HCT116 (cell line): ENCODE data around the gene CCDC9. TPM values are rescaled to one million over a fixed set of nuclear protein-coding genes. Genes with fewer than 3 reads are reported as not detected.

ENCODE experiments used
- ATAC-seq: fragments of 200-7000 bp; cut with Tn5 transposase; 2 replicates; pipeline ENCODE4 v1.9.1; 2020; ENCODE audit warnings: mild to moderate bottlenecking, moderate library complexity
- BruUV-seq: library from RNA; stranded (reverse); fragments of 400-500 nt; replicated peaks from 2 replicates; lab custom pipeline; 2021; lab: Mats Ljungman, UMichigan
- CTCF ChIA-PET: fragments of 300-600 bp; sonication (Branson Sonifier 250); formaldehyde crosslinking; loops from one replicate; lab custom pipeline; 2021; ENCODE audit warnings: antibody characterized with exemption; lab: Charles Lee
- POLR2A ChIA-PET: fragments of 300-600, 350-600 bp; sonication (Branson Sonifier 250); formaldehyde crosslinking; loops from one replicate; lab custom pipeline; 2021; ENCODE audit warnings: antibody characterized with exemption; lab: Charles Lee
- RAD21 ChIA-PET, 2 experiments: fragments of 300-600 bp; sonication (Branson Sonifier 250); formaldehyde crosslinking; loops; one replicate each; lab custom pipeline; 2023; ENCODE audit warnings: low total read pairs in 2 of 2; ENCODE audit not compliant: uncharacterized antibody in 2 of 2, unreplicated experiment in 2 of 2, low non-redundant PET in 1 of 2; lab: Charles Lee
- DNase-seq: peaks from one replicate; pipeline ENCODE4 v3.0.0-alpha.2; 2010; ENCODE audit warnings: low read depth, low spot score
- H2AFZ ChIP-seq: fragments of 200-600 bp; shearing (Covaris generic), sonication (generic); 2 replicates; pipeline ENCODE4 v1.6.1; 2017; ENCODE audit warnings: low read depth, mixed run types, mixed read lengths, antibody characterized with exemption, low read length; ENCODE audit not compliant: poor library complexity, severe bottlenecking
- H3K27ac ChIP-seq: 2 replicates; pipeline ENCODE4 v1.5.1; 2012; ENCODE audit warnings: low read depth, low read length
- H3K27me3 ChIP-seq: fragments of 200-600 bp; sonication (generic); 2 replicates; pipeline ENCODE4 v1.6.1; 2016; ENCODE audit warnings: mixed run types, low read length, mixed read lengths; ENCODE audit not compliant: insufficient read depth
- H3K36me3 ChIP-seq, 2 experiments: fragments of 200-500 bp in 1 of 2; fragments of 200-600 bp in 1 of 2; sonication (Bioruptor generic) in 1 of 2; sonication (generic) in 1 of 2; 2 replicates each; pipeline versions ENCODE4 v1.5.1 to v1.6.1; 2014 to 2016; ENCODE audit warnings: low read length in 2 of 2, inconsistent platforms in 1 of 2, mixed read lengths in 1 of 2, mixed run types in 1 of 2; ENCODE audit not compliant: insufficient read depth in 2 of 2, control insufficient read depth in 1 of 2
- H3K4me1 ChIP-seq, 2 experiments: fragments of 200-600 bp in 1 of 2; sonication (generic) in 1 of 2; 2 replicates each; pipeline versions ENCODE4 v1.5.1 to v1.6.1; 2012 to 2017; ENCODE audit warnings: low read length in 2 of 2, inconsistent platforms in 1 of 2, mild to moderate bottlenecking in 1 of 2, mixed read lengths in 1 of 2, mixed run types in 1 of 2, moderate library complexity in 1 of 2; ENCODE audit not compliant: insufficient read depth in 2 of 2, control insufficient read depth in 1 of 2
- H3K4me2 ChIP-seq: fragments of 200-600 bp; sonication (generic); 2 replicates; pipeline ENCODE4 v1.6.1; 2017; ENCODE audit warnings: mixed run types, low read length, mixed read lengths
- H3K4me3 ChIP-seq, 2 experiments: fragments of 200-600 bp in 1 of 2; sonication (generic) in 1 of 2; replicated peaks in 1 of 2; 2 replicates each; pipeline ENCODE4 v1.5.1; 2011 to 2016; ENCODE audit warnings: low read length in 2 of 2, control low read depth in 1 of 2, low read depth in 1 of 2, mild to moderate bottlenecking in 1 of 2, mixed read lengths in 1 of 2, mixed run types in 1 of 2
- H3K79me2 ChIP-seq: fragments of 200-600 bp; sonication (generic); 2 replicates; pipeline ENCODE4 v1.6.1; 2017; ENCODE audit warnings: mild to moderate bottlenecking, mixed run types, low read length, moderate library complexity, mixed read lengths; ENCODE audit not compliant: insufficient read depth
- H3K9ac ChIP-seq: fragments of 200-600 bp; sonication (generic); 2 replicates; pipeline ENCODE4 v1.6.1; 2016; ENCODE audit warnings: low read length, mixed read lengths
- H3K9me2 ChIP-seq: fragments of 200-600 bp; sonication (generic), shearing (Covaris generic); 2 replicates; pipeline ENCODE4 v1.6.1; 2017; ENCODE audit warnings: mixed run types, mild to moderate bottlenecking, moderate library complexity; ENCODE audit not compliant: insufficient read depth
- H3K9me3 ChIP-seq, 2 experiments: fragments of 200-500 bp in 1 of 2; fragments of 200-600 bp in 1 of 2; sonication (Bioruptor generic) in 1 of 2; sonication (generic) in 1 of 2; 2 replicates each; pipeline ENCODE4 v1.6.1; 2014 to 2017; ENCODE audit warnings: low read length in 2 of 2, mixed read lengths in 2 of 2, inconsistent platforms in 1 of 2, low read depth in 1 of 2, mild to moderate bottlenecking in 1 of 2, mixed run types in 1 of 2, moderate library complexity in 1 of 2; ENCODE audit not compliant: control insufficient read depth in 1 of 2, insufficient read depth in 1 of 2
- H4K20me1 ChIP-seq: fragments of 200-600 bp; sonication (generic), shearing (Covaris generic); 2 replicates; pipeline ENCODE4 v1.6.1; 2017; ENCODE audit warnings: mixed run types, mild to moderate bottlenecking, moderate library complexity; ENCODE audit not compliant: insufficient read depth
- CBX3 ChIP-seq: IDR thresholded peaks from 2 replicates; pipeline ENCODE4 v1.6.1; 2012; ENCODE audit warnings: low read depth
- CEBPB ChIP-seq: IDR thresholded peaks from 2 replicates; pipeline ENCODE4 v1.6.1; 2012; ENCODE audit warnings: low read depth
- ELF1 ChIP-seq: IDR thresholded peaks from 2 replicates; pipeline ENCODE4 v1.6.1; 2012; ENCODE audit warnings: low read depth, borderline replicate concordance
- EZH2 ChIP-seq: fragments of 200-600 bp; sonication (generic); IDR thresholded peaks from 2 replicates; pipeline ENCODE4 v1.6.1; 2017; ENCODE audit warnings: antibody characterized with exemption, mixed run types
- EZH2phosphoT487 ChIP-seq: fragments of 200-600 bp; IDR thresholded peaks from 2 replicates; pipeline ENCODE4 v1.6.1; 2018; ENCODE audit warnings: antibody characterized with exemption, borderline replicate concordance
- FOSL1 ChIP-seq: IDR thresholded peaks from 2 replicates; pipeline ENCODE4 v1.6.1; 2012; ENCODE audit warnings: low read depth
- JUND ChIP-seq: IDR thresholded peaks from 2 replicates; pipeline ENCODE4 v1.6.1; 2012
- POLR2A ChIP-seq: IDR thresholded peaks from 2 replicates; pipeline ENCODE4 v1.7.0; 2011; ENCODE audit warnings: borderline replicate concordance; ENCODE audit not compliant: insufficient read depth, insufficient read length; ENCODE audit errors: extremely low read depth
- POLR2AphosphoS5 ChIP-seq: IDR thresholded peaks from 2 replicates; pipeline ENCODE4 v1.6.1; 2011; ENCODE audit warnings: mild to moderate bottlenecking, low read depth, low read length, moderate library complexity
- RAD21 ChIP-seq: IDR thresholded peaks from 2 replicates; pipeline ENCODE4 v1.6.1; 2012; ENCODE audit warnings: low read depth, mild to moderate bottlenecking
- SP1 ChIP-seq: IDR thresholded peaks from 2 replicates; pipeline ENCODE4 v1.6.1; 2012; ENCODE audit warnings: low read depth
- YY1 ChIP-seq: IDR thresholded peaks from 2 replicates; pipeline ENCODE4 v1.6.1; 2011; ENCODE audit warnings: low read length, low read depth, moderate library complexity, mild to moderate bottlenecking; ENCODE audit not compliant: insufficient replicate concordance; ENCODE audit errors: extremely low read depth
- ZFX ChIP-seq: fragments of 450-650 bp; IDR thresholded peaks from 2 replicates; pipeline ENCODE4 v1.6.1; 2017
- ZNF274 ChIP-seq: fragments of 200-500 bp; sonication (Bioruptor generic); IDR thresholded peaks from 2 replicates; pipeline ENCODE4 v1.6.1; 2014; ENCODE audit warnings: mild to moderate bottlenecking, low read depth, low read length, inconsistent platforms
- intact Hi-C: fragments of 100-400 bp; cut with micrococcal nuclease; formaldehyde crosslinking; loops from 2 replicates; pipeline ENCODE4 v1.10.0; 2022
- total RNA-seq: library from RNA; stranded (reverse); gene quantifications from one replicate; pipeline ENCODE4 v1.2.1, GENCODE V29; 2021; ENCODE audit not compliant: unreplicated experiment
- TF ChIP-seq, protein P1 (sequence below): IDR thresholded peaks from 2 replicates; pipeline ENCODE4 v1.6.1; 2012
- TF ChIP-seq, protein P2 (sequence below): IDR thresholded peaks from 2 replicates; pipeline ENCODE4 v1.6.1; 2012; ENCODE audit warnings: low read depth
- TF ChIP-seq, protein P3 (sequence below): IDR thresholded peaks from 2 replicates; pipeline ENCODE4 v1.6.1; 2011; ENCODE audit warnings: mild to moderate bottlenecking, low read length, moderate library complexity; ENCODE audit not compliant: insufficient replicate concordance; ENCODE audit errors: extremely low read depth

Gene CCDC9
- total RNA-seq, 1 experiment from 2014 or later: 40.6 TPM

DNA sequence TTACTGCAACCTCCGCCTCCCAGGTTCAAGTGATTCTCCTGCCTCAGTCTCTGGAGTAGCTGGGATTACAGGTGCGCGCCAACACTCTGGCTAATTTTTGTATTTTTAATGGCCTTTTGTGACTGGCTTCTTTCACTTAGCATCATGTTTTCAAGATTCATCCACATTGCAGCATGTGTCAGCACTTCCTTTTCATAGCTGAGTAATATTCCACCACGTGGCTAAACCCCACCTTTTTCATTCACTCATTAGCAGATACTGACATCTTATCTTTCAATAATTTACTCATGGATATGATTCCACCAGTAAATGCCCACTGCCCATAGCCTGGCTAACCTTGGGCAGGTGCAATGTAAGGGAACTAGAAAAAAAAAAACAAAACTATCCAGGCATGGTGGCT is 60.2 kb downstream of the CCDC9 start:
- Histone ChIP-seq H3K4me3 (no peak overlapping the region), H3K27me3 (no peaks in the 10 kb centered on the region), H3K4me2 (no peak overlapping the region), H3K27ac (no peak overlapping the region), H2AFZ (no peak overlapping the region), H3K36me3 (no peaks in the 10 kb centered on the region), H3K9me2 (no peaks in the 10 kb centered on the region), H3K9me3 (no peaks in the 10 kb centered on the region), H3K79me2 (no peaks in the 10 kb centered on the region), H3K4me1 (peaks cover 12 to 21% of the 10 kb centered on the region in 2 experiments), H3K9ac (no peak overlapping the region), H4K20me1 (no peaks in the 10 kb centered on the region)
- ChIA-PET CTCF (interaction anchor here (4.3 kb wide), 1 partner anchor 32 kb away, joined by 23 read pairs; the partner anchor contains the start of gene DHX34), RAD21 (interaction anchor here in 1 of 2 experiments (0.7 kb wide), 1 partner anchor 75 kb away, joined by 3 read pairs; no protein-coding TSS in a partner anchor), POLR2A (interaction anchor here (1.6 kb wide), 1 partner anchor 60 kb away, joined by 3 read pairs; the partner anchor contains the start of gene CCDC9)
- DNase-seq (no peak), ATAC-seq (no peak)
- intact Hi-C loops: no loop called here
- no peak for TF ChIP-seq EZH2phosphoT487
- TF ChIP-seq, protein P1, sequence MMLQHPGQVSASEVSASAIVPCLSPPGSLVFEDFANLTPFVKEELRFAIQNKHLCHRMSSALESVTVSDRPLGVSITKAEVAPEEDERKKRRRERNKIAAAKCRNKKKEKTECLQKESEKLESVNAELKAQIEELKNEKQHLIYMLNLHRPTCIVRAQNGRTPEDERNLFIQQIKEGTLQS: no peak
- TF ChIP-seq, protein P2, sequence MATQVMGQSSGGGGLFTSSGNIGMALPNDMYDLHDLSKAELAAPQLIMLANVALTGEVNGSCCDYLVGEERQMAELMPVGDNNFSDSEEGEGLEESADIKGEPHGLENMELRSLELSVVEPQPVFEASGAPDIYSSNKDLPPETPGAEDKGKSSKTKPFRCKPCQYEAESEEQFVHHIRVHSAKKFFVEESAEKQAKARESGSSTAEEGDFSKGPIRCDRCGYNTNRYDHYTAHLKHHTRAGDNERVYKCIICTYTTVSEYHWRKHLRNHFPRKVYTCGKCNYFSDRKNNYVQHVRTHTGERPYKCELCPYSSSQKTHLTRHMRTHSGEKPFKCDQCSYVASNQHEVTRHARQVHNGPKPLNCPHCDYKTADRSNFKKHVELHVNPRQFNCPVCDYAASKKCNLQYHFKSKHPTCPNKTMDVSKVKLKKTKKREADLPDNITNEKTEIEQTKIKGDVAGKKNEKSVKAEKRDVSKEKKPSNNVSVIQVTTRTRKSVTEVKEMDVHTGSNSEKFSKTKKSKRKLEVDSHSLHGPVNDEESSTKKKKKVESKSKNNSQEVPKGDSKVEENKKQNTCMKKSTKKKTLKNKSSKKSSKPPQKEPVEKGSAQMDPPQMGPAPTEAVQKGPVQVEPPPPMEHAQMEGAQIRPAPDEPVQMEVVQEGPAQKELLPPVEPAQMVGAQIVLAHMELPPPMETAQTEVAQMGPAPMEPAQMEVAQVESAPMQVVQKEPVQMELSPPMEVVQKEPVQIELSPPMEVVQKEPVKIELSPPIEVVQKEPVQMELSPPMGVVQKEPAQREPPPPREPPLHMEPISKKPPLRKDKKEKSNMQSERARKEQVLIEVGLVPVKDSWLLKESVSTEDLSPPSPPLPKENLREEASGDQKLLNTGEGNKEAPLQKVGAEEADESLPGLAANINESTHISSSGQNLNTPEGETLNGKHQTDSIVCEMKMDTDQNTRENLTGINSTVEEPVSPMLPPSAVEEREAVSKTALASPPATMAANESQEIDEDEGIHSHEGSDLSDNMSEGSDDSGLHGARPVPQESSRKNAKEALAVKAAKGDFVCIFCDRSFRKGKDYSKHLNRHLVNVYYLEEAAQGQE: no peak
- no peak for TF ChIP-seq CBX3
- no peak for TF ChIP-seq FOSL1
- no peak for TF ChIP-seq CEBPB
- no peak for TF ChIP-seq ZFX
- no peak for TF ChIP-seq EZH2
- TF ChIP-seq RAD21: no peak
- TF ChIP-seq JUND: no peak
- TF ChIP-seq YY1: no peak
- TF ChIP-seq ZNF274: no peak
- TF ChIP-seq POLR2AphosphoS5: no peak
- TF ChIP-seq SP1: no peak
- TF ChIP-seq, protein P3, sequence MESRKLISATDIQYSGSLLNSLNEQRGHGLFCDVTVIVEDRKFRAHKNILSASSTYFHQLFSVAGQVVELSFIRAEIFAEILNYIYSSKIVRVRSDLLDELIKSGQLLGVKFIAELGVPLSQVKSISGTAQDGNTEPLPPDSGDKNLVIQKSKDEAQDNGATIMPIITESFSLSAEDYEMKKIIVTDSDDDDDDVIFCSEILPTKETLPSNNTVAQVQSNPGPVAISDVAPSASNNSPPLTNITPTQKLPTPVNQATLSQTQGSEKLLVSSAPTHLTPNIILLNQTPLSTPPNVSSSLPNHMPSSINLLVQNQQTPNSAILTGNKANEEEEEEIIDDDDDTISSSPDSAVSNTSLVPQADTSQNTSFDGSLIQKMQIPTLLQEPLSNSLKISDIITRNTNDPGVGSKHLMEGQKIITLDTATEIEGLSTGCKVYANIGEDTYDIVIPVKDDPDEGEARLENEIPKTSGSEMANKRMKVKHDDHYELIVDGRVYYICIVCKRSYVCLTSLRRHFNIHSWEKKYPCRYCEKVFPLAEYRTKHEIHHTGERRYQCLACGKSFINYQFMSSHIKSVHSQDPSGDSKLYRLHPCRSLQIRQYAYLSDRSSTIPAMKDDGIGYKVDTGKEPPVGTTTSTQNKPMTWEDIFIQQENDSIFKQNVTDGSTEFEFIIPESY: no peak
- no peak for TF ChIP-seq ELF1
- no peak for TF ChIP-seq POLR2A
- BruUV-seq: no TSS peak
